Smooth muscle cell (in vitro differentiated cells): ENCODE data around the gene ARHGAP29. TPM values are rescaled to one million over a fixed set of nuclear protein-coding genes. Genes with fewer than 3 reads are reported as not detected.
A peak's percentile ranks its signal among the peaks of the same experiment; 100 is the strongest.

Source experiments
- DNase-seq: peaks from one replicate; lab custom pipeline; 2025; ENCODE audit not compliant: unreplicated experiment; lab: John Stamatoyannopoulos, UW
- H2AFZ ChIP-seq: fragments of 200-600 bp; sonication (generic); 2 replicates; pipeline ENCODE4 v1.6.0; 2016; ENCODE audit warnings: antibody characterized with exemption, low read depth, mild to moderate bottlenecking
- H3F3A ChIP-seq: fragments of 200-600 bp; sonication (generic); 2 replicates; pipeline ENCODE4 v1.6.0; 2017; ENCODE audit warnings: antibody characterized with exemption, low read depth
- H3K27ac ChIP-seq: fragments of 200-600 bp; sonication (generic); 2 replicates; pipeline ENCODE4 v1.5.1; 2016; ENCODE audit warnings: low read depth, mild to moderate bottlenecking
- H3K27me3 ChIP-seq: fragments of 200-600 bp; sonication (generic); 2 replicates; pipeline ENCODE4 v1.6.1; 2016; ENCODE audit warnings: low read depth, mild to moderate bottlenecking
- H3K36me3 ChIP-seq: fragments of 200-600 bp; sonication (generic); 2 replicates; pipeline ENCODE4 v1.5.1; 2016; ENCODE audit warnings: low read depth
- H3K4me1 ChIP-seq: fragments of 200-600 bp; sonication (generic); 2 replicates; pipeline ENCODE4 v1.5.1; 2016; ENCODE audit warnings: low read depth
- H3K4me2 ChIP-seq: fragments of 200-600 bp; sonication (generic); 2 replicates; pipeline ENCODE4 v1.6.0; 2016; ENCODE audit warnings: mild to moderate bottlenecking
- H3K4me3 ChIP-seq: fragments of 200-600 bp; sonication (generic); 2 replicates; pipeline ENCODE4 v1.5.1; 2016; ENCODE audit warnings: mild to moderate bottlenecking
- H3K79me2 ChIP-seq: fragments of 200-600 bp; sonication (generic); 2 replicates; pipeline ENCODE4 v1.6.0; 2016; ENCODE audit warnings: low read depth, mild to moderate bottlenecking
- H3K9ac ChIP-seq: fragments of 200-600 bp; sonication (generic); 2 replicates; pipeline ENCODE4 v1.6.0; 2016; ENCODE audit warnings: low read depth
- H3K9me3 ChIP-seq: fragments of 200-600 bp; sonication (generic); replicated peaks from 2 replicates; pipeline ENCODE4 v1.5.1; 2016; ENCODE audit warnings: low read depth
- H4K20me1 ChIP-seq: fragments of 200-600 bp; sonication (generic); 2 replicates; pipeline ENCODE4 v1.6.0; 2016; ENCODE audit warnings: low read depth
- WGBS: methylation state at CpG from one replicate; pipeline ENCODE4 v1.1.7; 2016; ENCODE audit warnings: low lambda C conversion rate; 5-methylcytosine and 5-hydroxymethylcytosine counted together
- polyA plus RNA-seq: library from polyadenylated mRNA; unstranded; fragments of >200 nt; fragmentation: Nextera tagmentation; extraction: Ambion mirVana; gene quantifications from 2 replicates; pipeline ENCODE4 v1.2.1, GENCODE V29; 2016
- total RNA-seq: library from RNA; depleted of rRNA; stranded (reverse); fragments of >200 nt; gene quantifications from 2 replicates; pipeline ENCODE4 v1.2.3, GENCODE V29; 2014
- TF ChIP-seq, protein P1 (sequence below): fragments of 200-600 bp; sonication (generic); IDR thresholded peaks from 2 replicates; pipeline ENCODE4 v1.5.1; 2017; ENCODE audit warnings: borderline replicate concordance, mild to moderate bottlenecking, antibody characterized with exemption; ENCODE audit not compliant: insufficient read depth, poor library complexity, severe bottlenecking

The ARHGAP29 gene
- total and polyA plus RNA-seq, 2 experiments from 2014 or later: 8.0 to 39.9 TPM

DNA sequence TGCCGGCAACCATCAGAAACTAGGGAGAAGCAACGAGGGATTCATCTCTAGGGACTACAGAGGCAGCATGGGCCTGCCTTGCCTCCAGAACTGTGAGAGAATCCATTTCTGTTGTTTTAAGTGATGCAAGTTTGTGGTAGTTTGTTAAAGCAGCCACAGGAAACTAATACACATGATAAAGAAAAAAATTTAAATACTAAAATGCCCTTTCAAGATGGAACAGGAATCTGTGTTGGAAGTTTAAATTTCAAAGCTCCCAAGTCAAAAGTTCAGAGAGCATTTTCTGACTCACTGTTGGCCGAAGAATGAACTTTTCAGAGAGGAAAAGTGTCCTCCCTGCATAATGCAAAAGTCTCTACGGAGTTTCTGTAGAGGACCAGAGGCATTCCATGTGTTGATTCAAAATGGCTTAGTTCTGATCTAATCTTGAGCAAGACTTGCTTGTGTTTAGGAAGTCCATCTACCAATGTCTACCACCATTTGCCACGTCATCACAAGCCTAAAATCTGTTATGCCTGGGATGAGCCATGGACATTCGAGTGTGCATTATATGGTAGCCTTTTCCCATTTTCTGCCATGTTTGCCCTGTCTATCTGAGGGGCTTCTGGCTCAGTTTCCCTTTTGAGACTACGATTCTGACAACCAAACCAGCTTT lies 22.4 kb upstream of the ARHGAP29 start:
- H3K27me3 ChIP-seq: no peaks in the 10 kb centered on the region
- no peaks in the 10 kb centered on the region for H3K79me2 ChIP-seq
- H3K4me3 ChIP-seq: no peak overlapping the region
- H2AFZ ChIP-seq: no peak overlapping the region
- no peaks in the 10 kb centered on the region for H3K9me3 ChIP-seq
- peaks cover 11% of the 10 kb centered on the region for H3F3A ChIP-seq
- DNase-seq: no peak
- peak overlapping the region; percentile 63 for H3K27ac ChIP-seq
- TF ChIP-seq, protein P1, sequence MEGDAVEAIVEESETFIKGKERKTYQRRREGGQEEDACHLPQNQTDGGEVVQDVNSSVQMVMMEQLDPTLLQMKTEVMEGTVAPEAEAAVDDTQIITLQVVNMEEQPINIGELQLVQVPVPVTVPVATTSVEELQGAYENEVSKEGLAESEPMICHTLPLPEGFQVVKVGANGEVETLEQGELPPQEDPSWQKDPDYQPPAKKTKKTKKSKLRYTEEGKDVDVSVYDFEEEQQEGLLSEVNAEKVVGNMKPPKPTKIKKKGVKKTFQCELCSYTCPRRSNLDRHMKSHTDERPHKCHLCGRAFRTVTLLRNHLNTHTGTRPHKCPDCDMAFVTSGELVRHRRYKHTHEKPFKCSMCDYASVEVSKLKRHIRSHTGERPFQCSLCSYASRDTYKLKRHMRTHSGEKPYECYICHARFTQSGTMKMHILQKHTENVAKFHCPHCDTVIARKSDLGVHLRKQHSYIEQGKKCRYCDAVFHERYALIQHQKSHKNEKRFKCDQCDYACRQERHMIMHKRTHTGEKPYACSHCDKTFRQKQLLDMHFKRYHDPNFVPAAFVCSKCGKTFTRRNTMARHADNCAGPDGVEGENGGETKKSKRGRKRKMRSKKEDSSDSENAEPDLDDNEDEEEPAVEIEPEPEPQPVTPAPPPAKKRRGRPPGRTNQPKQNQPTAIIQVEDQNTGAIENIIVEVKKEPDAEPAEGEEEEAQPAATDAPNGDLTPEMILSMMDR: no peak
- no peaks in the 10 kb centered on the region for H4K20me1 ChIP-seq
- no peak overlapping the region for H3K9ac ChIP-seq
- H3K36me3 ChIP-seq: no peaks in the 10 kb centered on the region
- WGBS: 78% methylated on average over 7 of the region's 7 CpGs
- no peak overlapping the region for H3K4me2 ChIP-seq
- H3K4me1 ChIP-seq: no peaks in the 10 kb centered on the region

DNA sequence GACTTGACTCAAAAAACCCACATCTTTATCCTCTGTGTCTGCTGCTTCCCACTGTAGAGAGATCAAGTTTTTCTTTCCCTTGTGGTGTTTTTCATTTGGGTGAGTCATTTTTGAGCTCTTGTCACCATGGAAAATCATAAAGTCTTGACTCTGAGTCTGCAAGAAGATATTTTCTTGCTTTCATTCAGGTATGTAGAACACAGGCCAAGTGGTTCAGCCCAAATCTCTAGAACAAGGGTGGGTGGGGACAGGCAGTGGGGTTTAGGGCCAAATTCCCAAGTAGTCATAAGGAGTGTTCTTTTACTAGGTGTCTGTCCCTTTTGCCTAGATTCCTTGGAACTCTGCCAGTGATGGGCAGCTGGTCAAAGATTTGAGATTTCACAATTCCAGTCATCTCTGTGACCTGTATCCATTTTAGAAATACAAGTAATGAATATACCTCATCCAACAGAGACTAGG lies 21.5 kb upstream of the ARHGAP29 start:
- H4K20me1 ChIP-seq: no peaks in the 10 kb centered on the region
- H3K4me2 ChIP-seq: peak overlapping the region; percentile 3
- no peaks in the 10 kb centered on the region for H3K79me2 ChIP-seq
- no peaks in the 10 kb centered on the region for H3K4me1 ChIP-seq
- peak overlapping the region; percentile 63 for H3K27ac ChIP-seq
- no peak for DNase-seq
- TF ChIP-seq, protein P1: no peak
- no peak overlapping the region for H3K9ac ChIP-seq
- no peak overlapping the region for H2AFZ ChIP-seq
- no peak overlapping the region for H3K4me3 ChIP-seq
- H3K27me3 ChIP-seq: no peaks in the 10 kb centered on the region
- no peaks in the 10 kb centered on the region for H3K36me3 ChIP-seq
- H3F3A ChIP-seq: peaks cover 11% of the 10 kb centered on the region
- H3K9me3 ChIP-seq: no peaks in the 10 kb centered on the region

DNA sequence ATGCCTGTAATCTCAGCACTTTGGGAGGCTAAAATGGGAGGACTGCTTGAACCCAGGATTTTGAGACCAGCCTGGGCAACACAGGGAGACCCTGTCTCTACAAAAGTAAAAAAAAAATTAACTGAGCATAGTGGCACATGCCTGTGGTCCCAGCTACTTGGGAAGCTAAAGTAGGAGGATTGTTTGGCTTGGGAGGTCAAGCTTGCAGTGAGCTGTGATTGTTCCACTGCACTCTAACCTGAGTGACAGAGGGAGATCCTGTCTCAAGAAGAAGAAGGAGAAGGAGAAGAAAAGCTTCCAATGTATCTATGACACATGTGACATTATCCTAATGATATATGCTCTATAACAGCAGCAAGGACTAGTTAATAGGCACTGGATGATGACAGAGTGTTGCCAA lies 20.1 kb upstream of the ARHGAP29 start:
- Histone ChIP-seq H4K20me1 (no peaks in the 10 kb centered on the region), H3K4me3 (no peak overlapping the region), H3K4me1 (no peaks in the 10 kb centered on the region), H2AFZ (no peak overlapping the region), H3K4me2 (no peak overlapping the region), H3K9ac (no peak overlapping the region), H3K9me3 (no peaks in the 10 kb centered on the region), H3K36me3 (no peaks in the 10 kb centered on the region), H3K27ac (no peak overlapping the region), H3K27me3 (no peaks in the 10 kb centered on the region), H3K79me2 (no peaks in the 10 kb centered on the region), H3F3A (peaks cover 11% of the 10 kb centered on the region)
- TF ChIP-seq, protein P1: no peak
- no peak for DNase-seq

DNA sequence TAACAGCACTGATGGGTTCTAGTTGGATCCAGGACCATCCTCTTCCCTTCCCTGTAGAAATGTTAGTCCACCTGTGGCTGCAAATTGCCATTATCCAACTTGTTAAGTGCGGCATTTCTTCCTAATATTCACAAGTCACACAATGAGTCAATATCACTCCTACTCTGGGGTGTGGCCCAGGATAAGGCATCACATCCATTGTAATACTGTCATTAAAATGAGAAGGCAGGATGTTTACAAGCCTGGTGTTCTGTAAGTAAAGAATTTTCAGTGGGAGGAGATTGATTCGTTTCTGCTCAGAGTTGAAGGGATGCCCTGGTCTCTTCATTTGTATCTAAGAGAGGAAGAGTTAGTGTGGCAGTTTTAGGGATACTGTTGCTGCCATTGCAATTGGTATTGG lies 18.1 kb upstream of the ARHGAP29 start:
- WGBS: 78% methylated on average over 2 of the region's 2 CpGs

More for the DNA sequence above, 18.1 kb upstream of the ARHGAP29 start:
- Histone ChIP-seq H3K4me2 (no peak overlapping the region), H3K4me3 (no peak overlapping the region), H3K27ac (no peak overlapping the region), H3K36me3 (no peaks in the 10 kb centered on the region), H3K9me3 (no peaks in the 10 kb centered on the region), H3F3A (peaks cover 11% of the 10 kb centered on the region), H3K4me1 (no peaks in the 10 kb centered on the region), H2AFZ (no peak overlapping the region), H3K79me2 (no peaks in the 10 kb centered on the region), H3K27me3 (no peaks in the 10 kb centered on the region), H3K9ac (no peak overlapping the region), H4K20me1 (no peaks in the 10 kb centered on the region)
- TF ChIP-seq, protein P1: no peak
- no peak for DNase-seq
